IMR-90 (cell line): Measurements from ENCODE around the gene NPHS1. TPM values are rescaled to one million over a fixed set of nuclear protein-coding genes. Genes with fewer than 3 reads are reported as not detected.

Experiments
- ATAC-seq: fragments of 200-7000 bp; cut with Tn5 transposase; 2 replicates; pipeline ENCODE4 v1.9.1; 2020; ENCODE audit warnings: low read depth, mild to moderate bottlenecking, moderate library complexity
- BruUV-seq: library from RNA; stranded (reverse); fragments of 400-500 nt; replicated peaks from 2 replicates; lab custom pipeline; 2021; lab: Mats Ljungman, UMichigan
- CTCF ChIA-PET: fragments of 300-600 bp; formaldehyde crosslinking; extraction: SDS; loops from one replicate; lab custom pipeline; 2021; ENCODE audit warnings: antibody characterized with exemption; lab: Yijun Ruan, JAX
- POLR2A ChIA-PET: fragments of 300-600 bp; sonication (Branson Sonifier 250); formaldehyde crosslinking; loops from one replicate; lab custom pipeline; 2022; ENCODE audit warnings: antibody characterized with exemption; ENCODE audit not compliant: unreplicated experiment; lab: Charles Lee
- DNase-seq: peaks from one replicate; pipeline ENCODE4 v3.0.0; 2013
- H2AFZ ChIP-seq: replicated peaks from 2 replicates; pipeline ENCODE3; 2013; ENCODE audit warnings: low read length, mild to moderate bottlenecking; ENCODE audit not compliant: poor library complexity
- H2AK5ac ChIP-seq: 2 replicates; pipeline ENCODE4 v1.6.1; 2013; ENCODE audit warnings: low read depth, low read length, inconsistent platforms
- H2AK9ac ChIP-seq: replicated peaks from 2 replicates; pipeline ENCODE3; 2013; ENCODE audit warnings: mild to moderate bottlenecking, low read depth, low read length, moderate library complexity; ENCODE audit not compliant: poor library complexity
- H2BK120ac ChIP-seq: 2 replicates; pipeline ENCODE4 v1.6.1; 2013; ENCODE audit warnings: low read depth, low read length, inconsistent platforms
- H2BK15ac ChIP-seq: 3 replicates; pipeline ENCODE4 v1.6.1; 2013; ENCODE audit warnings: low read depth, low read length, inconsistent platforms
- H2BK20ac ChIP-seq: 2 replicates; pipeline ENCODE4 v1.6.1; 2013; ENCODE audit warnings: low read depth, mild to moderate bottlenecking, inconsistent platforms, low read length, moderate library complexity
- H2BK5ac ChIP-seq: 2 replicates; pipeline ENCODE4 v1.6.1; 2013; ENCODE audit warnings: mild to moderate bottlenecking, low read depth, low read length, inconsistent platforms; ENCODE audit not compliant: poor library complexity, severe bottlenecking
- H3K14ac ChIP-seq: replicated peaks from 2 replicates; pipeline ENCODE4 v1.6.1; 2013; ENCODE audit warnings: low read depth, low read length, inconsistent platforms
- H3K18ac ChIP-seq: 2 replicates; pipeline ENCODE4 v1.6.1; 2013; ENCODE audit warnings: low read depth, low read length, control low read depth
- H3K23ac ChIP-seq: 2 replicates; pipeline ENCODE4 v1.6.1; 2013; ENCODE audit warnings: low read depth, low read length, inconsistent platforms
- H3K27ac ChIP-seq: 2 replicates; pipeline ENCODE4 v1.5.1; 2013; ENCODE audit warnings: mild to moderate bottlenecking, control low read depth, low read length; ENCODE audit not compliant: insufficient read depth
- H3K27me3 ChIP-seq: 2 replicates; pipeline ENCODE4 v1.6.1; 2013; ENCODE audit warnings: low read length; ENCODE audit not compliant: control insufficient read depth, insufficient read depth
- H3K36me3 ChIP-seq: 2 replicates; pipeline ENCODE4 v1.6.1; 2013; ENCODE audit warnings: low read length, mixed read lengths; ENCODE audit not compliant: control insufficient read depth, insufficient read depth
- H3K4ac ChIP-seq: 2 replicates; pipeline ENCODE4 v1.6.1; 2013; ENCODE audit warnings: low read depth, low read length, inconsistent platforms
- H3K4me1 ChIP-seq: 2 replicates; pipeline ENCODE4 v1.6.1; 2013; ENCODE audit warnings: low read length, mixed read lengths; ENCODE audit not compliant: control insufficient read depth, insufficient read depth
- H3K4me2 ChIP-seq: 2 replicates; pipeline ENCODE4 v1.6.1; 2013; ENCODE audit warnings: low read depth, mild to moderate bottlenecking, control low read depth, low read length, moderate library complexity
- H3K4me3 ChIP-seq: 2 replicates; pipeline ENCODE4 v1.5.1; 2013; ENCODE audit warnings: low read depth, mild to moderate bottlenecking, control low read depth, low read length, moderate library complexity; ENCODE audit not compliant: insufficient read depth
- H3K56ac ChIP-seq: 2 replicates; pipeline ENCODE4 v1.6.1; 2013; ENCODE audit warnings: low read length, inconsistent platforms; ENCODE audit not compliant: insufficient read depth; ENCODE audit errors: extremely low read depth
- H3K79me1 ChIP-seq, 2 experiments: 2 replicates each; pipeline ENCODE4 v1.6.1; 2013; ENCODE audit warnings: low read length in 2 of 2, inconsistent platforms in 1 of 2, low read depth in 1 of 2
- H3K9ac ChIP-seq: 2 replicates; pipeline ENCODE4 v1.6.1; 2013; ENCODE audit warnings: low read depth, low read length, control low read depth
- H3K9me1 ChIP-seq: 2 replicates; pipeline ENCODE4 v1.6.1; 2013; ENCODE audit warnings: low read length, inconsistent platforms; ENCODE audit not compliant: insufficient read depth
- H3K9me3 ChIP-seq: 2 replicates; pipeline ENCODE4 v1.6.1; 2013; ENCODE audit warnings: low read length; ENCODE audit not compliant: control insufficient read depth, insufficient read depth
- H4K20me1 ChIP-seq: 2 replicates; pipeline ENCODE4 v1.6.1; 2013; ENCODE audit warnings: low read length, inconsistent platforms; ENCODE audit not compliant: insufficient read depth
- H4K5ac ChIP-seq: 2 replicates; pipeline ENCODE4 v1.6.1; 2013; ENCODE audit warnings: mild to moderate bottlenecking, low read depth, low read length, control low read depth
- H4K8ac ChIP-seq, 2 experiments: 2 replicates each; pipeline ENCODE4 v1.6.1; 2013; ENCODE audit warnings: low read depth in 2 of 2, low read length in 2 of 2, control low read depth in 1 of 2, inconsistent platforms in 1 of 2
- H4K91ac ChIP-seq: 2 replicates; pipeline ENCODE4 v1.6.1; 2013; ENCODE audit warnings: low read depth, low read length, inconsistent platforms; ENCODE audit not compliant: insufficient read depth
- BHLHE40 ChIP-seq: fragments of 150-350 bp; IDR thresholded peaks from 2 replicates; pipeline ENCODE4 v1.6.1; 2016; ENCODE audit warnings: mild to moderate bottlenecking, low read depth, low read length
- CEBPB ChIP-seq: IDR thresholded peaks from 2 replicates; pipeline ENCODE4 v1.6.1; 2012; ENCODE audit warnings: low read depth, low read length, improper control_type of control experiment
- FOS ChIP-seq: fragments of 150-350 bp; IDR thresholded peaks from 2 replicates; pipeline ENCODE4 v1.6.1; 2016; ENCODE audit warnings: low read depth, low read length
- MAZ ChIP-seq: IDR thresholded peaks from 2 replicates; pipeline ENCODE4 v1.6.1; 2012; ENCODE audit warnings: low read depth, mild to moderate bottlenecking, low read length, improper control_type of control experiment, moderate library complexity, borderline replicate concordance
- NFE2L2 ChIP-seq: fragments of 150-350 bp; IDR thresholded peaks from 2 replicates; pipeline ENCODE4 v1.6.1; 2016; ENCODE audit warnings: low read depth, mild to moderate bottlenecking, low read length
- RAD21 ChIP-seq: IDR thresholded peaks from 2 replicates; pipeline ENCODE4 v1.6.1; 2012; ENCODE audit warnings: low read length, improper control_type of control experiment
- RCOR1 ChIP-seq: IDR thresholded peaks from 2 replicates; pipeline ENCODE4 v1.6.1; 2012; ENCODE audit warnings: mild to moderate bottlenecking, low read length, improper control_type of control experiment; ENCODE audit not compliant: insufficient replicate concordance
- RFX5 ChIP-seq: IDR thresholded peaks from 2 replicates; pipeline ENCODE4 v1.8.0; 2012; ENCODE audit warnings: low read depth, mild to moderate bottlenecking, low read length, moderate library complexity
- SMC3 ChIP-seq: fragments of 150-350 bp; IDR thresholded peaks from 2 replicates; pipeline ENCODE4 v1.6.1; 2016; ENCODE audit warnings: low read depth, mild to moderate bottlenecking, antibody characterized with exemption, low read length, moderate library complexity
- WGBS, 2 experiments: methylation state at CpG; one replicate each; pipeline versions ENCODE4 v1.1.5 to v1.1.7; 2013; ENCODE audit warnings: missing lambda C conversion rate in 2 of 2; ENCODE audit not compliant: insufficient read length in 1 of 2; ENCODE audit errors: extremely low coverage in 2 of 2; 5-methylcytosine and 5-hydroxymethylcytosine counted together
- dilution Hi-C: fragments of 300-500 bp; cut with HindIII; formaldehyde crosslinking; loops from one replicate; pipeline ENCODE4 v1.14.3; 2018; ENCODE audit warnings: low sequenced_read_pairs; ENCODE audit not compliant: unreplicated experiment
- in situ Hi-C: fragments of 300-500 bp; cut with MboI; formaldehyde crosslinking; loops from 3 replicates; pipeline ENCODE4 v1.14.3; 2019; ENCODE audit warnings: low sequenced_read_pairs, inconsistent platforms, mixed read lengths
- intact Hi-C: fragments of 100-400 bp; cut with micrococcal nuclease; formaldehyde crosslinking; loops from 2 replicates; pipeline ENCODE4 v1.10.0; 2022
- polyA plus RNA-seq, 3 experiments: library from polyadenylated mRNA; depleted of rRNA; stranded (reverse); fragments of >200 nt; gene quantifications; 2 replicates each; pipeline ENCODE4 v1.2.3, GENCODE V29; 2012; ENCODE audit warnings: low replicate concordance in 1 of 3
- total RNA-seq: library from RNA; depleted of rRNA; stranded (reverse); fragments of >200 nt; gene quantifications from 2 replicates; pipeline ENCODE4 v1.2.3, GENCODE V29; 2012
- TF ChIP-seq, protein P1 (sequence below): conservative IDR thresholded peaks from 2 replicates; pipeline ENCODE4 v1.5.1; 2012; ENCODE audit warnings: mild to moderate bottlenecking, low read depth, low read length, improper control_type of control experiment
- TF ChIP-seq, protein P2 (sequence below): fragments of 150-350 bp; IDR thresholded peaks from 2 replicates; pipeline ENCODE4 v1.6.1; 2016; ENCODE audit warnings: low read depth, mild to moderate bottlenecking, low read length, moderate library complexity, borderline replicate concordance

The NPHS1 gene
- total and polyA plus RNA-seq, 2 of the 4 experiments (the other 2 are of a cell fraction) = not detected

DNA sequence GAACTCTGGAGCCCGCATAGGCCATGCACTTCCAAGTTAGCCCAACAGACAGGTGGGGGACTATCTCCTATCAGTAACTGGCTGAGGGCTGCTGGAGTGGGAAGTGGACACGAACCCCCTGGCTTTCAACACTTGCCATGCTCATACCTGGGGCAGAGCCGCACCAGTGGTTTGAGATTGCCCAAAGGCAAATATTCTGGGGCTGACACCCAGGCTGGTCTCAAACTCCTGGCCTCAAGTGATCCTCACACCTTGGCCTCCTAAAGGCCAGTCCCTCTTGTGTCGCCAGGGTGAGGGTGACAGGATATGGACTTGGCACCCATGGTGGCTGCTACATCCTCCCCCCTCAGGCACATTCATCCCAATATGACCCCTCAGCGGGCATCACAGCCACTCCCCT, 34.9 kb upstream of the NPHS1 start:
- no peak overlapping the region for H3K4me2 ChIP-seq
- BruUV-seq = no TSS peak
- ChIA-PET POLR2A (no interaction called here), CTCF (interaction anchor here (0.6 kb wide), 1 partner anchor 156 kb away, joined by 4 read pairs; no protein-coding TSS in a partner anchor)
- no peaks in the 10 kb centered on the region for H3K9me3 ChIP-seq
- no peaks in the 10 kb centered on the region for H3K27me3 ChIP-seq
- no peak overlapping the region for H3K23ac ChIP-seq
- H3K27ac ChIP-seq = no peak overlapping the region
- 100% methylated on average over 2 of the region's 5 CpGs; no CpG with 5 or more reads in 1 of the 2 experiments for WGBS, 2 experiments
- no peak overlapping the region for H4K8ac ChIP-seq
- intact Hi-C loops = no loop called here
- no peak overlapping the region for H2AK5ac ChIP-seq
- no peaks in the 10 kb centered on the region; the same call in 1 of the 2 replicates for H4K20me1 ChIP-seq
- H2AK9ac ChIP-seq = no peak overlapping the region
- ATAC-seq = no peak
- in situ Hi-C loops = loop anchor here (5.0 kb wide), 1 partner anchor 45 kb away; no protein-coding TSS in a partner anchor
- H3K79me1 ChIP-seq = peaks cover 0 to 4% of the 10 kb centered on the region in 2 experiments; a peak in 1 of 4 replicates
- H4K91ac ChIP-seq = no peak overlapping the region
- no peak overlapping the region for H3K18ac ChIP-seq
- no peak overlapping the region for H2BK15ac ChIP-seq
- H3K14ac ChIP-seq = no peak overlapping the region
- dilution Hi-C loops = no loop called here
- H3K36me3 ChIP-seq = peaks cover 30% of the 10 kb centered on the region
- no peak overlapping the region for H3K4ac ChIP-seq
- TF ChIP-seq RFX5 = no peak
- TF ChIP-seq SMC3 = no peak
- TF ChIP-seq RAD21 = no peak
- TF ChIP-seq NFE2L2 = no peak
- no peak for TF ChIP-seq MAZ
- TF ChIP-seq RCOR1 = no peak
- TF ChIP-seq, protein P1, sequence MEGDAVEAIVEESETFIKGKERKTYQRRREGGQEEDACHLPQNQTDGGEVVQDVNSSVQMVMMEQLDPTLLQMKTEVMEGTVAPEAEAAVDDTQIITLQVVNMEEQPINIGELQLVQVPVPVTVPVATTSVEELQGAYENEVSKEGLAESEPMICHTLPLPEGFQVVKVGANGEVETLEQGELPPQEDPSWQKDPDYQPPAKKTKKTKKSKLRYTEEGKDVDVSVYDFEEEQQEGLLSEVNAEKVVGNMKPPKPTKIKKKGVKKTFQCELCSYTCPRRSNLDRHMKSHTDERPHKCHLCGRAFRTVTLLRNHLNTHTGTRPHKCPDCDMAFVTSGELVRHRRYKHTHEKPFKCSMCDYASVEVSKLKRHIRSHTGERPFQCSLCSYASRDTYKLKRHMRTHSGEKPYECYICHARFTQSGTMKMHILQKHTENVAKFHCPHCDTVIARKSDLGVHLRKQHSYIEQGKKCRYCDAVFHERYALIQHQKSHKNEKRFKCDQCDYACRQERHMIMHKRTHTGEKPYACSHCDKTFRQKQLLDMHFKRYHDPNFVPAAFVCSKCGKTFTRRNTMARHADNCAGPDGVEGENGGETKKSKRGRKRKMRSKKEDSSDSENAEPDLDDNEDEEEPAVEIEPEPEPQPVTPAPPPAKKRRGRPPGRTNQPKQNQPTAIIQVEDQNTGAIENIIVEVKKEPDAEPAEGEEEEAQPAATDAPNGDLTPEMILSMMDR = no peak
- TF ChIP-seq CEBPB = no peak
- no peak for TF ChIP-seq FOS
- TF ChIP-seq, protein P2, sequence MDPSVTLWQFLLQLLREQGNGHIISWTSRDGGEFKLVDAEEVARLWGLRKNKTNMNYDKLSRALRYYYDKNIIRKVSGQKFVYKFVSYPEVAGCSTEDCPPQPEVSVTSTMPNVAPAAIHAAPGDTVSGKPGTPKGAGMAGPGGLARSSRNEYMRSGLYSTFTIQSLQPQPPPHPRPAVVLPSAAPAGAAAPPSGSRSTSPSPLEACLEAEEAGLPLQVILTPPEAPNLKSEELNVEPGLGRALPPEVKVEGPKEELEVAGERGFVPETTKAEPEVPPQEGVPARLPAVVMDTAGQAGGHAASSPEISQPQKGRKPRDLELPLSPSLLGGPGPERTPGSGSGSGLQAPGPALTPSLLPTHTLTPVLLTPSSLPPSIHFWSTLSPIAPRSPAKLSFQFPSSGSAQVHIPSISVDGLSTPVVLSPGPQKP = no peak
- no peak for TF ChIP-seq BHLHE40
- no peak overlapping the region for H3K4me3 ChIP-seq
- no peak for DNase-seq
- H2BK5ac ChIP-seq = no peak overlapping the region
- H3K56ac ChIP-seq = no peak overlapping the region
- no peak overlapping the region for H4K5ac ChIP-seq
- no peak overlapping the region for H2AFZ ChIP-seq
- H3K4me1 ChIP-seq = no peaks in the 10 kb centered on the region
- H2BK20ac ChIP-seq = no peak overlapping the region
- no peaks in the 10 kb centered on the region for H3K9me1 ChIP-seq
- H3K9ac ChIP-seq = no peak overlapping the region
- H2BK120ac ChIP-seq = no peak overlapping the region
